ENCODE measurements around the gene GAS6.

Gene GAS6

GRCh38 chr13:113817860-113818691 lies 45.8 kb downstream of the GAS6 start:
- peak overlapping the region; percentile 49 for H3K27ac ChIP-seq (ENCODE audit: low read length)
- H3K9me3 ChIP-seq (ENCODE audit: control insufficient read depth in 2 of 2, low read length in 2 of 2): no peaks in the 10 kb centered on the region
- no peak overlapping the region for H3K9ac ChIP-seq (ENCODE audit: low read length in 2 of 2)
- H3K4me3 ChIP-seq (ENCODE audit: low read length in 2 of 2): no peak overlapping the region
- H3K27me3 ChIP-seq (ENCODE audit: control insufficient read depth in 1 of 2, insufficient read depth in 2 of 2, low read length in 2 of 2): no peaks in the 10 kb centered on the region
- peaks cover 0 to 4% of the 10 kb centered on the region in 2 donors for H3K36me3 ChIP-seq (ENCODE audit: control insufficient read depth in 2 of 2, insufficient read depth in 2 of 2, low read length in 2 of 2)
- H3K4me1 ChIP-seq (ENCODE audit: control insufficient read depth, insufficient read depth, low read length): peaks cover 55% of the 10 kb centered on the region

- Histone ChIP-seq H3K9ac (ENCODE audit: low read length in 2 of 2) (no peak overlapping the region), H3K4me1 (ENCODE audit: control insufficient read depth, insufficient read depth, low read length) (peaks cover 50% of the 10 kb centered on the region), H3K27me3 (ENCODE audit: control insufficient read depth in 1 of 2, insufficient read depth in 2 of 2, low read length in 2 of 2) (no peaks in the 10 kb centered on the region), H3K36me3 (ENCODE audit: control insufficient read depth in 2 of 2, insufficient read depth in 2 of 2, low read length in 2 of 2) (no peaks in the 10 kb centered on the region), H3K9me3 (ENCODE audit: control insufficient read depth in 2 of 2, low read length in 2 of 2) (no peaks in the 10 kb centered on the region), H3K4me3 (ENCODE audit: low read length in 2 of 2) (no peak overlapping the region), H3K27ac (ENCODE audit: low read length) (peak overlapping the region; percentile 49)
Measured at GRCh38 chr13:113816946-113817859, 46.7 kb downstream of the GAS6 start.

GRCh38 chr13:113816254-113816929 lies 47.5 kb downstream of the GAS6 start:
- H3K27me3 ChIP-seq (ENCODE audit: control insufficient read depth in 1 of 2, insufficient read depth in 2 of 2, low read length in 2 of 2): no peaks in the 10 kb centered on the region
- no peak overlapping the region for H3K4me3 ChIP-seq (ENCODE audit: low read length in 2 of 2)
- no peak overlapping the region for H3K9ac ChIP-seq (ENCODE audit: low read length in 2 of 2)
- no peaks in the 10 kb centered on the region for H3K9me3 ChIP-seq (ENCODE audit: control insufficient read depth in 2 of 2, low read length in 2 of 2)
- peaks cover 42% of the 10 kb centered on the region for H3K4me1 ChIP-seq (ENCODE audit: control insufficient read depth, insufficient read depth, low read length)
- no peak overlapping the region for H3K27ac ChIP-seq (ENCODE audit: low read length)
- H3K36me3 ChIP-seq (ENCODE audit: control insufficient read depth in 2 of 2, insufficient read depth in 2 of 2, low read length in 2 of 2): no peaks in the 10 kb centered on the region

GRCh38 chr13:113815151-113816058 lies 48.5 kb downstream of the GAS6 start:
- H3K4me1 ChIP-seq (ENCODE audit: control insufficient read depth, insufficient read depth, low read length): peaks cover 32% of the 10 kb centered on the region
- H3K27me3 ChIP-seq (ENCODE audit: control insufficient read depth in 1 of 2, insufficient read depth in 2 of 2, low read length in 2 of 2): no peaks in the 10 kb centered on the region
- H3K27ac ChIP-seq (ENCODE audit: low read length): no peak overlapping the region
- no peaks in the 10 kb centered on the region for H3K9me3 ChIP-seq (ENCODE audit: control insufficient read depth in 2 of 2, low read length in 2 of 2)
- H3K9ac ChIP-seq (ENCODE audit: low read length in 2 of 2): no peak overlapping the region
- H3K4me3 ChIP-seq (ENCODE audit: low read length in 2 of 2): peak overlapping the region in 1 of 2 donors; percentile 49
- no peaks in the 10 kb centered on the region for H3K36me3 ChIP-seq (ENCODE audit: control insufficient read depth in 2 of 2, insufficient read depth in 2 of 2, low read length in 2 of 2)

GRCh38 chr13:113814435-113814821 lies 49.4 kb downstream of the GAS6 start:
- Histone ChIP-seq H3K9me3 (ENCODE audit: control insufficient read depth in 2 of 2, low read length in 2 of 2) (peaks cover 0 to 3% of the 10 kb centered on the region in 2 donors), H3K36me3 (ENCODE audit: control insufficient read depth in 2 of 2, insufficient read depth in 2 of 2, low read length in 2 of 2) (no peaks in the 10 kb centered on the region), H3K27me3 (ENCODE audit: control insufficient read depth in 1 of 2, insufficient read depth in 2 of 2, low read length in 2 of 2) (no peaks in the 10 kb centered on the region), H3K27ac (ENCODE audit: low read length) (no peak overlapping the region), H3K4me3 (ENCODE audit: low read length in 2 of 2) (no peak overlapping the region), H3K9ac (ENCODE audit: low read length in 2 of 2) (no peak overlapping the region), H3K4me1 (ENCODE audit: control insufficient read depth, insufficient read depth, low read length) (peaks cover 23% of the 10 kb centered on the region)

- H3K27me3 ChIP-seq (ENCODE audit: control insufficient read depth in 1 of 2, insufficient read depth in 2 of 2, low read length in 2 of 2): no peaks in the 10 kb centered on the region
- H3K9ac ChIP-seq (ENCODE audit: low read length in 2 of 2): no peak overlapping the region
- no peaks in the 10 kb centered on the region for H3K36me3 ChIP-seq (ENCODE audit: control insufficient read depth in 2 of 2, insufficient read depth in 2 of 2, low read length in 2 of 2)
- no peak overlapping the region for H3K4me3 ChIP-seq (ENCODE audit: low read length in 2 of 2)
- H3K9me3 ChIP-seq (ENCODE audit: control insufficient read depth in 2 of 2, low read length in 2 of 2): peaks cover 0 to 5% of the 10 kb centered on the region in 2 donors
- peaks cover 20% of the 10 kb centered on the region for H3K4me1 ChIP-seq (ENCODE audit: control insufficient read depth, insufficient read depth, low read length)
- H3K27ac ChIP-seq (ENCODE audit: low read length): no peak overlapping the region
Measured at GRCh38 chr13:113813749-113814434, 50.0 kb downstream of the GAS6 start.

GRCh38 chr13:113813070-113813748 lies 50.7 kb downstream of the GAS6 start:
- no peaks in the 10 kb centered on the region for H3K36me3 ChIP-seq (ENCODE audit: control insufficient read depth in 2 of 2, insufficient read depth in 2 of 2, low read length in 2 of 2)
- no peak overlapping the region for H3K27ac ChIP-seq (ENCODE audit: low read length)
- H3K4me1 ChIP-seq (ENCODE audit: control insufficient read depth, insufficient read depth, low read length): peaks cover 20% of the 10 kb centered on the region
- peaks cover 0 to 12% of the 10 kb centered on the region in 2 donors for H3K9me3 ChIP-seq (ENCODE audit: control insufficient read depth in 2 of 2, low read length in 2 of 2)
- peaks cover 0 to under 1% of the 10 kb centered on the region in 2 donors for H3K27me3 ChIP-seq (ENCODE audit: control insufficient read depth in 1 of 2, insufficient read depth in 2 of 2, low read length in 2 of 2)
- H3K9ac ChIP-seq (ENCODE audit: low read length in 2 of 2): no peak overlapping the region
- no peak overlapping the region for H3K4me3 ChIP-seq (ENCODE audit: low read length in 2 of 2)

- peaks cover 0 to 2% of the 10 kb centered on the region in 2 donors for H3K27me3 ChIP-seq (ENCODE audit: control insufficient read depth in 1 of 2, insufficient read depth in 2 of 2, low read length in 2 of 2)
- H3K9ac ChIP-seq (ENCODE audit: low read length in 2 of 2): no peak overlapping the region
- no peak overlapping the region for H3K27ac ChIP-seq (ENCODE audit: low read length)
- H3K4me3 ChIP-seq (ENCODE audit: low read length in 2 of 2): no peak overlapping the region
- peaks cover 0 to 16% of the 10 kb centered on the region in 2 donors for H3K9me3 ChIP-seq (ENCODE audit: control insufficient read depth in 2 of 2, low read length in 2 of 2)
- no peaks in the 10 kb centered on the region for H3K36me3 ChIP-seq (ENCODE audit: control insufficient read depth in 2 of 2, insufficient read depth in 2 of 2, low read length in 2 of 2)
- peaks cover 14% of the 10 kb centered on the region for H3K4me1 ChIP-seq (ENCODE audit: control insufficient read depth, insufficient read depth, low read length)
Measured at GRCh38 chr13:113812178-113813040, 51.5 kb downstream of the GAS6 start.
